HL-60 (cell line): ENCODE measurements around the gene TRA2B.
A peak's percentile ranks its signal among the peaks of the same experiment; 100 is the strongest.

Source experiments
- DNase-seq, 2 experiments: peaks; one replicate each; pipeline ENCODE4 v3.0.0-alpha.2; 2010 to 2020; ENCODE audit warnings: low read depth in 1 of 2, low spot score in 1 of 2
- H3K27ac ChIP-seq: fragments of 250-450 bp; sonication (Bioruptor Pico); replicated peaks from 2 replicates; pipeline ENCODE4 v1.5.1; 2020; ENCODE audit warnings: mild to moderate bottlenecking, moderate library complexity
- H3K27me3 ChIP-seq: fragments of 250-450 bp; sonication (Bioruptor Pico); 2 replicates; pipeline ENCODE4 v1.5.1; 2021; ENCODE audit warnings: mild to moderate bottlenecking, moderate library complexity; ENCODE audit not compliant: insufficient read depth, poor library complexity, severe bottlenecking
- H3K4me3 ChIP-seq: replicated peaks from 2 replicates; pipeline ENCODE4 v1.5.1; 2011; ENCODE audit warnings: mild to moderate bottlenecking, control low read depth, low read length; ENCODE audit not compliant: insufficient read depth
- CTCF ChIP-seq: IDR thresholded peaks from one replicate; pipeline ENCODE4 v1.5.1; 2011; ENCODE audit warnings: low read length, control low read depth, inconsistent platforms; ENCODE audit not compliant: insufficient read depth
- GABPA ChIP-seq: IDR thresholded peaks from 2 replicates; pipeline ENCODE4 v1.6.1; 2012; ENCODE audit warnings: low read depth
- POLR2AphosphoS5 ChIP-seq: IDR thresholded peaks from 2 replicates; pipeline ENCODE4 v1.6.1; 2012; ENCODE audit warnings: low read depth
- SPI1 ChIP-seq: IDR thresholded peaks from 2 replicates; pipeline ENCODE4 v1.6.1; 2012; ENCODE audit warnings: low read depth, mild to moderate bottlenecking, borderline replicate concordance
- TF ChIP-seq, protein P1 (sequence below): IDR thresholded peaks from 2 replicates; pipeline ENCODE4 v1.6.1; 2012; ENCODE audit warnings: low read depth; ENCODE audit not compliant: insufficient replicate concordance

Gene TRA2B

GRCh38 chr3:185934767-185935464, 2.9 kb downstream of the TRA2B start:
- Histone ChIP-seq H3K27ac (peak overlapping the region; percentile 99; the same call in 1 of the 2 replicates), H3K4me3 (peak overlapping the region; percentile 61), H3K27me3 (no peaks in the 10 kb centered on the region)
- no peak for DNase-seq
- TF ChIP-seq SPI1 (no peak), GABPA (no peak), CTCF (no peak), POLR2AphosphoS5 (no peak)
- TF ChIP-seq, protein P1, sequence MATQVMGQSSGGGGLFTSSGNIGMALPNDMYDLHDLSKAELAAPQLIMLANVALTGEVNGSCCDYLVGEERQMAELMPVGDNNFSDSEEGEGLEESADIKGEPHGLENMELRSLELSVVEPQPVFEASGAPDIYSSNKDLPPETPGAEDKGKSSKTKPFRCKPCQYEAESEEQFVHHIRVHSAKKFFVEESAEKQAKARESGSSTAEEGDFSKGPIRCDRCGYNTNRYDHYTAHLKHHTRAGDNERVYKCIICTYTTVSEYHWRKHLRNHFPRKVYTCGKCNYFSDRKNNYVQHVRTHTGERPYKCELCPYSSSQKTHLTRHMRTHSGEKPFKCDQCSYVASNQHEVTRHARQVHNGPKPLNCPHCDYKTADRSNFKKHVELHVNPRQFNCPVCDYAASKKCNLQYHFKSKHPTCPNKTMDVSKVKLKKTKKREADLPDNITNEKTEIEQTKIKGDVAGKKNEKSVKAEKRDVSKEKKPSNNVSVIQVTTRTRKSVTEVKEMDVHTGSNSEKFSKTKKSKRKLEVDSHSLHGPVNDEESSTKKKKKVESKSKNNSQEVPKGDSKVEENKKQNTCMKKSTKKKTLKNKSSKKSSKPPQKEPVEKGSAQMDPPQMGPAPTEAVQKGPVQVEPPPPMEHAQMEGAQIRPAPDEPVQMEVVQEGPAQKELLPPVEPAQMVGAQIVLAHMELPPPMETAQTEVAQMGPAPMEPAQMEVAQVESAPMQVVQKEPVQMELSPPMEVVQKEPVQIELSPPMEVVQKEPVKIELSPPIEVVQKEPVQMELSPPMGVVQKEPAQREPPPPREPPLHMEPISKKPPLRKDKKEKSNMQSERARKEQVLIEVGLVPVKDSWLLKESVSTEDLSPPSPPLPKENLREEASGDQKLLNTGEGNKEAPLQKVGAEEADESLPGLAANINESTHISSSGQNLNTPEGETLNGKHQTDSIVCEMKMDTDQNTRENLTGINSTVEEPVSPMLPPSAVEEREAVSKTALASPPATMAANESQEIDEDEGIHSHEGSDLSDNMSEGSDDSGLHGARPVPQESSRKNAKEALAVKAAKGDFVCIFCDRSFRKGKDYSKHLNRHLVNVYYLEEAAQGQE = no peak

GRCh38 chr3:185934174-185934557, 3.6 kb downstream of the TRA2B start:
- Histone ChIP-seq H3K4me3 (peak overlapping the region; percentile 61), H3K27ac (no peak overlapping the region), H3K27me3 (no peaks in the 10 kb centered on the region)
- no peak for DNase-seq
- TF ChIP-seq CTCF = no peak
- TF ChIP-seq, protein P1 = no peak
- TF ChIP-seq SPI1 = no peak

DNA sequence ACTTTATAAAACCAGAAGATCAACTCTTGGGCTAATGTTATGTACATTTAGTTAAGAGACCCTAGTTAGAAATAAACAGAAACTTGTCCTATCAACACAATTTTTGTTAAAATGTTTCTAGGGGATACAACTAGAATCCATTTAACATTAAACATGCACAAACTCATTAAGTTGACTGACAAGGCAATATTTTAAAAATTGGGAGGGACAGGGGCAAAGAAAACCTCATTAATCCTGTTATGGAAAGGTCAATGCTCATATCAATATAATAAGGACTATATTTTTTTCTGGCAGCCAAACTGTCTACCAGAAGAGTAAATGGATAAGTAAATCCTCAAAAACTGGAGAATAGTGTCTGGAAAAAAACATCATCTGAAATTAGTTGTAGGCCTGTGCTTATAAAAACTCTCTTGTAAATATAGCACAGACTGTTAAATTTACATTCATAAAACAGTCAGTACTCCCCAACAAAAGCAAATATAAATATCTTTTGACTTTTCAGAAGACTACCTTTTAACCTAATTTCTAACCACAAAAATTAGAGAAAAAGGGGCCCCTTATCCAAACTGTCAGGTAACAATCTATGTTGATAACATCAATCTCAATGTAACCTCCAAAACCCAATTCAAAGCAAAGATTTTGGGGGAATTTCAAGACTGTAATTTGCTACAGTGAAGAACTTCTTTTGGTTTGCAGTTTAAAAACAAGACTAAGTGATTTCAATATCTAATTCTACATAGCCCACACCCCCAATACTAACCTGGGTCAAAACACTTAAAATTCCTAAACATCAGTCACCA, 4.2 kb downstream of the TRA2B start:
- Histone ChIP-seq H3K27ac (no peak overlapping the region), H3K4me3 (peak overlapping the region; percentile 61), H3K27me3 (no peaks in the 10 kb centered on the region)
- no peak for TF ChIP-seq SPI1
- no peak for TF ChIP-seq CTCF
- no peak for TF ChIP-seq GABPA
- TF ChIP-seq POLR2AphosphoS5 = no peak
- TF ChIP-seq, protein P1 = no peak
- DNase-seq = no peak
